ENCODE measurements around the gene MYL7. TPM values are rescaled to one million over a fixed set of nuclear protein-coding genes. Genes with fewer than 3 reads are reported as not detected.

The MYL7 gene
- total and polyA plus RNA-seq, 9 of the 15 experiments (the other 6 are each of a cell fraction or from before 2014, with no cell fraction given) = not detected

DNA sequence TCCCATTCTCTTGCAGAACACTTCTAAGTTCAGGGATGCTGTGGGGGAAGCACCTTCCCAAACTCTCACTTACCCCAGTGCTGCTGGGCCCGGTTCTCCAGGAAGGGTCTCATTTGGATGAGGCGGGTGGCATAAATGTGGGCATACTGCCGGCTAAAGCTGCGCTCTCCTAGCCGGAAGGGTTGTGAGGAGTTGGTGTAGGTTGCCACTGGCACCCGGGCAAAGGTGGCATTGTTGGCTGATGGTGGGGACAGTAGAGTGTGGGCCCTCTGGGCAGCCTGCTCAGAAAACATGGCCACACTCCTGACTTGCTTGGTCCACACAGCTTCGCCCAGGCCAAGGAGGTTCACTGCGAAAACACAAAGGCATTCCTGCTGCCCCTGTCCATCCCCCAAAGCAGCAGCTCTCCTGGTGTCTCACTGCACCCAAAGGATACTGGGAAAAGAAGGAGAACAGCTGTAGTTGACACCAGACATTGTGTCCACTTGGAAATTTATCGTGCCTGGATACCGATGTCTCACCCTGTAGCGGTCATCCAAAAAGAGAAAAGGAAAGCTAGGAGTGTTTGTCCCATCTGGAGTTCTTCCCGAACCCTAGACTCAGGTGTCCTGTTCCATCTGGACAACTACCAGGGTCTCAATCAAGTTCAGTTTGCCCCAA, 19.2 kb downstream of the MYL7 start:
- peaks cover 14 to 27% of the 10 kb centered on the region in 2 experiments; a peak in 4 of 5 replicates for H3K4me1 ChIP-seq (replicated peaks in 1 of 2; ENCODE audit: control insufficient read depth in 2 of 2, insufficient read depth in 2 of 2, low read length in 2 of 2)
- no peak overlapping the region; the same call in 2 of the 3 replicates for H3K27ac ChIP-seq (ENCODE audit: extremely low read depth, low read depth, low read length)
- H3K9me3 ChIP-seq (replicated peaks; ENCODE audit: control insufficient read depth, insufficient read depth, low read depth, low read length) = no peaks in the 10 kb centered on the region
- DNase-seq (ENCODE audit: extremely low read depth in 1 of 4, low spot score in 3 of 4) = no peak
- H3K27me3 ChIP-seq (ENCODE audit: control insufficient read depth in 2 of 2, insufficient read depth in 2 of 2, low read length in 2 of 2) = no peaks in the 10 kb centered on the region
- H3K79me2 ChIP-seq (ENCODE audit: control insufficient read depth, insufficient read depth, low read length) = peaks cover 48% of the 10 kb centered on the region
- H4K20me1 ChIP-seq (replicated peaks; ENCODE audit: control insufficient read depth, insufficient read depth, low read length) = peaks cover 7% of the 10 kb centered on the region; the same call in 1 of the 2 replicates
- ChIA-PET CTCF (ENCODE audit: low intra/inter-chr PET ratio) (no interaction called here), POLR2A (interaction anchor here (1.0 to 3.4 kb wide), 4 partner anchors 7 to 24 kb away, joined by 5 to 12 read pairs (median 5); no protein-coding TSS in a partner anchor)
- H2AFZ ChIP-seq (ENCODE audit: low read depth, low read length) = no peak overlapping the region
- no peak for TF ChIP-seq ZNF717 (CRISPR knock-in tag; IDR thresholded peaks at IDR 0.05)
- TF ChIP-seq, protein P1, sequence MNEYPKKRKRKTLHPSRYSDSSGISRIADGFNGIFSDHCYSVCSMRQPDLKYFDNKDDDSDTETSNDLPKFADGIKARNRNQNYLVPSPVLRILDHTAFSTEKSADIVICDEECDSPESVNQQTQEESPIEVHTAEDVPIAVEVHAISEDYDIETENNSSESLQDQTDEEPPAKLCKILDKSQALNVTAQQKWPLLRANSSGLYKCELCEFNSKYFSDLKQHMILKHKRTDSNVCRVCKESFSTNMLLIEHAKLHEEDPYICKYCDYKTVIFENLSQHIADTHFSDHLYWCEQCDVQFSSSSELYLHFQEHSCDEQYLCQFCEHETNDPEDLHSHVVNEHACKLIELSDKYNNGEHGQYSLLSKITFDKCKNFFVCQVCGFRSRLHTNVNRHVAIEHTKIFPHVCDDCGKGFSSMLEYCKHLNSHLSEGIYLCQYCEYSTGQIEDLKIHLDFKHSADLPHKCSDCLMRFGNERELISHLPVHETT (CRISPR knock-in tag; conservative IDR thresholded peaks at IDR 0.05 in 1 of 2, IDR thresholded peaks at IDR 0.05 in 1 of 2) = no peak
- no peak for TF ChIP-seq KHSRP (IDR thresholded peaks at IDR 0.05)
- peak; percentile 44; the same call in 1 of the 2 replicates for TF ChIP-seq RBFOX2 (IDR thresholded peaks at IDR 0.05; ENCODE audit: low read depth, low read length)
- no peak for TF ChIP-seq TOE1 (IDR thresholded peaks at IDR 0.05; ENCODE audit: borderline replicate concordance)
- no peak for TF ChIP-seq TOE1 (CRISPR knock-in tag; IDR thresholded peaks at IDR 0.05; ENCODE audit: borderline replicate concordance, low read depth)
- 0 out of 2 replicates have a peak, but pooled peaks have one; percentile 38 for TF ChIP-seq CBFB (CRISPR knock-in tag; IDR thresholded peaks at IDR 0.05)
- no TSS peak for BruUV-seq (replicated peaks)
- in situ Hi-C loops (cut with MboI) (no loop called here), intact Hi-C loops (cut with micrococcal nuclease) (no loop called here)
- H3K9me1 ChIP-seq (ENCODE audit: control insufficient read depth, insufficient read depth, low read length) = peaks cover 4% of the 10 kb centered on the region
- FAIRE-seq = no peak
- ATAC-seq = no peak
- WGBS (ENCODE audit: insufficient coverage, low coverage, missing lambda C conversion rate) = 86% methylated on average over 12 of the region's 12 CpGs
- H3K36me3 ChIP-seq (ENCODE audit: control insufficient read depth, insufficient read depth, low read length) = peaks cover 55% of the 10 kb centered on the region
- peak overlapping the region; percentile 91 for H3K4me2 ChIP-seq (ENCODE audit: insufficient read depth, low read length)
- H3K4me3 ChIP-seq = peak overlapping the region; percentile 93; the same call in 1 of the 2 replicates
- peak overlapping the region; percentile 88 to 90 for H3K9ac ChIP-seq (ENCODE audit: insufficient read depth in 1 of 2, low read depth in 2 of 2, low read length in 2 of 2)
